Upper lobe of left lung (tissue), 6 donors: ENCODE results near the gene ATM. TPM values are rescaled to one million over a fixed set of nuclear protein-coding genes. Genes with fewer than 3 reads are reported as not detected.
"Not testable (repeated sequence)": the region's sequence is repeated elsewhere in the genome, so short reads cannot be mapped to it uniquely, and the experiment has no call there.

Experiments used
- ATAC-seq, 2 donors: fragments of 200-7000 bp; cut with Tn5 transposase; one replicate each; pipeline ENCODE4 v1.9.1; 2022; ENCODE audit warnings: mild to moderate bottlenecking in 2 of 2, moderate library complexity in 2 of 2; ENCODE audit not compliant: low FRiP score in 2 of 2
- DNase-seq, 2 donors: peaks; one replicate each; pipeline ENCODE4 v3.0.0-alpha.2; 2019 to 2020
- H3K27ac ChIP-seq, 4 donors: fragments of 200-600 bp; sonication (generic); one replicate each; pipeline ENCODE4 v1.5.1; 2016 to 2019
- H3K27me3 ChIP-seq, 4 donors: fragments of 200-600 bp; sonication (generic); one replicate each; pipeline ENCODE4 v1.5.1; 2017 to 2019
- H3K36me3 ChIP-seq, 4 donors: fragments of 200-600 bp; sonication (generic); one replicate each; pipeline ENCODE4 v1.5.1; 2016 to 2019
- H3K4me1 ChIP-seq, 4 donors: fragments of 200-600 bp; sonication (generic); one replicate each; pipeline ENCODE4 v1.5.1; 2018 to 2019
- H3K4me3 ChIP-seq, 4 donors: fragments of 200-600 bp; sonication (generic); one replicate each; pipeline ENCODE4 v1.5.1; 2017 to 2019; ENCODE audit warnings: mild to moderate bottlenecking in 2 of 4, moderate library complexity in 1 of 4
- H3K9me3 ChIP-seq, 4 donors: fragments of 200-600 bp; sonication (generic); one replicate each; pipeline ENCODE4 v1.5.1; 2018 to 2019
- CTCF ChIP-seq, 6 experiments: fragments of 450-650 bp in 4 of 6; fragments of 200-600 bp in 2 of 6; sonication (generic) in 2 of 6; IDR thresholded peaks; one replicate each; pipeline ENCODE4 v1.5.1; 2016 to 2019; ENCODE audit warnings: antibody characterized with exemption in 6 of 6
- EP300 ChIP-seq, 4 donors: sonication (generic); formaldehyde crosslinking; IDR thresholded peaks; one replicate each; pipeline ENCODE4 v1.5.1; 2017; ENCODE audit warnings: antibody characterized with exemption in 4 of 4, control low read depth in 2 of 4
- POLR2A ChIP-seq, 4 donors: fragments of 450-650 bp; IDR thresholded peaks; one replicate each; pipeline ENCODE4 v1.5.1; 2016 to 2017; ENCODE audit warnings: antibody characterized with exemption in 4 of 4, mild to moderate bottlenecking in 2 of 4
- POLR2AphosphoS5 ChIP-seq, 2 donors: sonication (generic); formaldehyde crosslinking; IDR thresholded peaks; one replicate each; pipeline ENCODE4 v1.5.1; 2017; ENCODE audit warnings: antibody characterized with exemption in 2 of 2
- WGBS, 2 donors: methylation state at CpG; one replicate each; pipeline ENCODE4 v1.1.5; 2017 to 2018; 5-methylcytosine and 5-hydroxymethylcytosine counted together
- total RNA-seq, 6 donors: library from RNA; depleted of rRNA in 4 of 6; stranded (reverse); fragments of >200 nt in 4 of 6; gene quantifications; one replicate each; pipeline versions ENCODE4 v1.1.0 to v1.2.1, GENCODE V29; 2016 to 2021
- donor health status: DM: no; HTN: no; CAD: no; lungs with moderate emphysema.
- donor health status: DM: no; HTN: yes; CAD: no; lungs with severe emphysema.

Gene ATM
- total RNA-seq, 6 donors from 2014 or later: 37.9 to 248 (median 62.6) TPM

- no peak for ATAC-seq
Observed at GRCh38 chr11:108368134-108368533, 145.3 kb downstream of the ATM start.

GRCh38 chr11:108369064-108369463 lies 146.2 kb downstream of the ATM start:
- no peak overlapping the region for H3K27ac ChIP-seq
- no peaks in the 10 kb centered on the region for H3K27me3 ChIP-seq
- DNase-seq: no peak
- ATAC-seq: no peak
- no peak overlapping the region for H3K4me3 ChIP-seq
- TF ChIP-seq POLR2AphosphoS5 (IDR thresholded peaks at IDR 0.05) (no peak), EP300 (IDR thresholded peaks at IDR 0.05) (no peak), POLR2A (IDR thresholded peaks at IDR 0.05) (no peak), CTCF (IDR thresholded peaks at IDR 0.05) (no peak)
- H3K9me3 ChIP-seq: no peaks in the 10 kb centered on the region
- H3K36me3 ChIP-seq: peaks cover 4 to 28% (median 16%) of the 10 kb centered on the region in 4 donors
- WGBS, 2 donors: 70 to 81% methylated on average over 5 of the region's 5 CpGs
- no peaks in the 10 kb centered on the region for H3K4me1 ChIP-seq

More at GRCh38 chr11:108368134-108368533, 145.3 kb downstream of the ATM start:
- Histone ChIP-seq H3K4me1 (no peaks in the 10 kb centered on the region), H3K27ac (no peak overlapping the region), H3K36me3 (peaks cover 4 to 28% (median 16%) of the 10 kb centered on the region in 4 donors), H3K27me3 (no peaks in the 10 kb centered on the region), H3K4me3 (no peak overlapping the region), H3K9me3 (no peaks in the 10 kb centered on the region)
- TF ChIP-seq EP300 (IDR thresholded peaks at IDR 0.05) (no peak), POLR2A (IDR thresholded peaks at IDR 0.05) (no peak), POLR2AphosphoS5 (IDR thresholded peaks at IDR 0.05) (no peak), CTCF (IDR thresholded peaks at IDR 0.05) (no peak)
- 93 to 96% methylated on average over 1 of the region's 1 CpG for WGBS, 2 donors
- DNase-seq: no peak

GRCh38 chr11:108370315-108370714 lies 147.4 kb downstream of the ATM start:
- TF ChIP-seq CTCF (IDR thresholded peaks at IDR 0.05): no peak
- TF ChIP-seq POLR2AphosphoS5 (IDR thresholded peaks at IDR 0.05): no peak
- TF ChIP-seq EP300 (IDR thresholded peaks at IDR 0.05): no peak
- TF ChIP-seq POLR2A (IDR thresholded peaks at IDR 0.05): no peak
- Histone ChIP-seq H3K4me1 (no peaks in the 10 kb centered on the region), H3K4me3 (no peak overlapping the region), H3K36me3 (peaks cover 1 to 23% (median 10%) of the 10 kb centered on the region in 4 donors), H3K27ac (no peak overlapping the region), H3K27me3 (no peaks in the 10 kb centered on the region), H3K9me3 (no peaks in the 10 kb centered on the region)
- no peak for ATAC-seq
- no peak for DNase-seq

GRCh38 chr11:108370990-108371389 lies 148.1 kb downstream of the ATM start:
- DNase-seq (no peak), ATAC-seq (no peak)
- no peak overlapping the region for H3K4me3 ChIP-seq
- 75 to 77% methylated on average over 5 of the region's 5 CpGs for WGBS, 2 donors
- H3K36me3 ChIP-seq: peaks cover 0 to 17% (median 7%) of the 10 kb centered on the region in 4 donors
- H3K4me1 ChIP-seq: no peaks in the 10 kb centered on the region
- no peaks in the 10 kb centered on the region for H3K9me3 ChIP-seq
- no peaks in the 10 kb centered on the region for H3K27me3 ChIP-seq
- H3K27ac ChIP-seq: no peak overlapping the region
- TF ChIP-seq CTCF (IDR thresholded peaks at IDR 0.05) (no peak), POLR2AphosphoS5 (IDR thresholded peaks at IDR 0.05) (no peak), EP300 (IDR thresholded peaks at IDR 0.05) (no peak)

GRCh38 chr11:108373505-108373904 lies 150.6 kb downstream of the ATM start:
- H3K9me3 ChIP-seq, H3K36me3 ChIP-seq, H3K27ac ChIP-seq, H3K27me3 ChIP-seq, ATAC-seq, H3K4me3 ChIP-seq, H3K4me1 ChIP-seq: not testable (repeated sequence)
- DNase-seq: peak in 1 of 2 donors; percentile 53
- WGBS, 2 donors: 87 to 96% methylated on average over 21 to 24 of the region's 24 CpGs
